GM12892 (cell line): Measurements from ENCODE around the gene ZNF710.

ENCODE experiments used
- POLR2A ChIP-seq: IDR thresholded peaks from 2 replicates; pipeline ENCODE4 v1.6.1; 2011; ENCODE audit warnings: low read depth, low read length, control low read depth
- POLR2AphosphoS5 ChIP-seq: IDR thresholded peaks from 2 replicates; pipeline ENCODE4 v1.6.1; 2011; ENCODE audit warnings: low read depth, low read length, control low read depth
- TAF1 ChIP-seq: IDR thresholded peaks from 2 replicates; pipeline ENCODE4 v1.6.1; 2011; ENCODE audit warnings: low read depth, mild to moderate bottlenecking, control low read depth, low read length, borderline replicate concordance

GRCh38 chr15:90008607-90009006 is 7.5 kb downstream of the ZNF710 start:
- TF ChIP-seq TAF1 (no peak), POLR2A (no peak), POLR2AphosphoS5 (no peak)
